WTC11 (cell line): ENCODE data around the gene AATK.

Source experiments
- CTCF ChIP-seq: fragments of 200-600 bp; IDR thresholded peaks from 2 replicates; pipeline ENCODE4 v1.8.0; 2022; ENCODE audit warnings: antibody characterized with exemption
- JUN ChIP-seq: sonication (generic); formaldehyde crosslinking; IDR thresholded peaks from 2 replicates; pipeline ENCODE4 v1.8.0; 2023; ENCODE audit warnings: mild to moderate bottlenecking, missing genetic modification reagents
- SMAD4 ChIP-seq: sonication (generic); formaldehyde crosslinking; IDR thresholded peaks from 2 replicates; pipeline ENCODE4 v1.8.0; 2022; ENCODE audit warnings: mild to moderate bottlenecking, missing genetic modification reagents
- STAT6 ChIP-seq: sonication (generic); formaldehyde crosslinking; conservative IDR thresholded peaks from 2 replicates; pipeline ENCODE4 v1.8.1; 2023; ENCODE audit warnings: mild to moderate bottlenecking, low read depth, missing genetic modification reagents, moderate library complexity
- ZNF281 ChIP-seq: sonication (generic); formaldehyde crosslinking; IDR thresholded peaks from 2 replicates; pipeline ENCODE4 v1.8.0; 2023; ENCODE audit warnings: mild to moderate bottlenecking, missing genetic modification reagents
- ZNF512 ChIP-seq: sonication (generic); formaldehyde crosslinking; IDR thresholded peaks from 2 replicates; pipeline ENCODE4 v1.8.1; 2022; ENCODE audit warnings: missing genetic modification reagents, borderline replicate concordance
- TF ChIP-seq, protein P1 (sequence below): sonication (generic); formaldehyde crosslinking; IDR thresholded peaks from 2 replicates; pipeline ENCODE4 v1.8.1; 2023; ENCODE audit warnings: mild to moderate bottlenecking, missing genetic modification reagents
- TF ChIP-seq, protein P2 (sequence below): sonication (generic); formaldehyde crosslinking; IDR thresholded peaks from 2 replicates; pipeline ENCODE4 v1.8.1; 2023; ENCODE audit warnings: mild to moderate bottlenecking, missing genetic modification reagents, moderate library complexity
- TF ChIP-seq, protein P3 (sequence below): sonication (generic); formaldehyde crosslinking; IDR thresholded peaks from 2 replicates; pipeline ENCODE4 v1.8.0; 2022; ENCODE audit warnings: mild to moderate bottlenecking, missing genetic modification reagents
- TF ChIP-seq, protein P4 (sequence below): sonication (generic); formaldehyde crosslinking; IDR thresholded peaks from 2 replicates; pipeline ENCODE4 v1.8.1; 2023; ENCODE audit warnings: mild to moderate bottlenecking, moderate library complexity, missing genetic modification reagents
- TF ChIP-seq, protein P5 (sequence below): sonication (generic); formaldehyde crosslinking; IDR thresholded peaks from 2 replicates; pipeline ENCODE4 v1.8.0; 2022; ENCODE audit warnings: mild to moderate bottlenecking, missing genetic modification reagents
- TF ChIP-seq, protein P6 (sequence below): sonication (generic); formaldehyde crosslinking; conservative IDR thresholded peaks from 2 replicates; pipeline ENCODE4 v1.8.1; 2022; ENCODE audit warnings: mild to moderate bottlenecking, missing genetic modification reagents

- TF ChIP-seq STAT6 (CRISPR knock-in tag) (no peak), JUN (no peak), CTCF (no peak), ZNF512 (CRISPR knock-in tag) (no peak), ZNF281 (CRISPR knock-in tag) (no peak), SMAD4 (CRISPR knock-in tag) (no peak)
- TF ChIP-seq, protein P1, sequence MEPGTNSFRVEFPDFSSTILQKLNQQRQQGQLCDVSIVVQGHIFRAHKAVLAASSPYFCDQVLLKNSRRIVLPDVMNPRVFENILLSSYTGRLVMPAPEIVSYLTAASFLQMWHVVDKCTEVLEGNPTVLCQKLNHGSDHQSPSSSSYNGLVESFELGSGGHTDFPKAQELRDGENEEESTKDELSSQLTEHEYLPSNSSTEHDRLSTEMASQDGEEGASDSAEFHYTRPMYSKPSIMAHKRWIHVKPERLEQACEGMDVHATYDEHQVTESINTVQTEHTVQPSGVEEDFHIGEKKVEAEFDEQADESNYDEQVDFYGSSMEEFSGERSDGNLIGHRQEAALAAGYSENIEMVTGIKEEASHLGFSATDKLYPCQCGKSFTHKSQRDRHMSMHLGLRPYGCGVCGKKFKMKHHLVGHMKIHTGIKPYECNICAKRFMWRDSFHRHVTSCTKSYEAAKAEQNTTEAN: no peak
- TF ChIP-seq, protein P2, sequence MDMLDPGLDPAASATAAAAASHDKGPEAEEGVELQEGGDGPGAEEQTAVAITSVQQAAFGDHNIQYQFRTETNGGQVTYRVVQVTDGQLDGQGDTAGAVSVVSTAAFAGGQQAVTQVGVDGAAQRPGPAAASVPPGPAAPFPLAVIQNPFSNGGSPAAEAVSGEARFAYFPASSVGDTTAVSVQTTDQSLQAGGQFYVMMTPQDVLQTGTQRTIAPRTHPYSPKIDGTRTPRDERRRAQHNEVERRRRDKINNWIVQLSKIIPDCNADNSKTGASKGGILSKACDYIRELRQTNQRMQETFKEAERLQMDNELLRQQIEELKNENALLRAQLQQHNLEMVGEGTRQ (CRISPR knock-in tag): no peak
- TF ChIP-seq, protein P3, sequence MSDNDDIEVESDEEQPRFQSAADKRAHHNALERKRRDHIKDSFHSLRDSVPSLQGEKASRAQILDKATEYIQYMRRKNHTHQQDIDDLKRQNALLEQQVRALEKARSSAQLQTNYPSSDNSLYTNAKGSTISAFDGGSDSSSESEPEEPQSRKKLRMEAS: no peak
- TF ChIP-seq, protein P4, sequence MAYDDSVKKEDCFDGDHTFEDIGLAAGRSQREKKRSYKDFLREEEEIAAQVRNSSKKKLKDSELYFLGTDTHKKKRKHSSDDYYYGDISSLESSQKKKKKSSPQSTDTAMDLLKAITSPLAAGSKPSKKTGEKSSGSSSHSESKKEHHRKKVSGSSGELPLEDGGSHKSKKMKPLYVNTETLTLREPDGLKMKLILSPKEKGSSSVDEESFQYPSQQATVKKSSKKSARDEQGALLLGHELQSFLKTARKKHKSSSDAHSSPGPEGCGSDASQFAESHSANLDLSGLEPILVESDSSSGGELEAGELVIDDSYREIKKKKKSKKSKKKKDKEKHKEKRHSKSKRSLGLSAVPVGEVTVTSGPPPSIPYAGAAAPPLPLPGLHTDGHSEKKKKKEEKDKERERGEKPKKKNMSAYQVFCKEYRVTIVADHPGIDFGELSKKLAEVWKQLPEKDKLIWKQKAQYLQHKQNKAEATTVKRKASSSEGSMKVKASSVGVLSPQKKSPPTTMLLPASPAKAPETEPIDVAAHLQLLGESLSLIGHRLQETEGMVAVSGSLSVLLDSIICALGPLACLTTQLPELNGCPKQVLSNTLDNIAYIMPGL: no peak
- TF ChIP-seq, protein P5, sequence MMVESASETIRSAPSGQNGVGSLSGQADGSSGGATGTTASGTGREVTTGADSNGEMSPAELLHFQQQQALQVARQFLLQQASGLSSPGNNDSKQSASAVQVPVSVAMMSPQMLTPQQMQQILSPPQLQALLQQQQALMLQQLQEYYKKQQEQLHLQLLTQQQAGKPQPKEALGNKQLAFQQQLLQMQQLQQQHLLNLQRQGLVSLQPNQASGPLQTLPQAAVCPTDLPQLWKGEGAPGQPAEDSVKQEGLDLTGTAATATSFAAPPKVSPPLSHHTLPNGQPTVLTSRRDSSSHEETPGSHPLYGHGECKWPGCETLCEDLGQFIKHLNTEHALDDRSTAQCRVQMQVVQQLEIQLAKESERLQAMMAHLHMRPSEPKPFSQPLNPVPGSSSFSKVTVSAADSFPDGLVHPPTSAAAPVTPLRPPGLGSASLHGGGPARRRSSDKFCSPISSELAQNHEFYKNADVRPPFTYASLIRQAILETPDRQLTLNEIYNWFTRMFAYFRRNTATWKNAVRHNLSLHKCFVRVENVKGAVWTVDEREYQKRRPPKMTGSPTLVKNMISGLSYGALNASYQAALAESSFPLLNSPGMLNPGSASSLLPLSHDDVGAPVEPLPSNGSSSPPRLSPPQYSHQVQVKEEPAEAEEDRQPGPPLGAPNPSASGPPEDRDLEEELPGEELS (CRISPR knock-in tag): no peak
- TF ChIP-seq, protein P6, sequence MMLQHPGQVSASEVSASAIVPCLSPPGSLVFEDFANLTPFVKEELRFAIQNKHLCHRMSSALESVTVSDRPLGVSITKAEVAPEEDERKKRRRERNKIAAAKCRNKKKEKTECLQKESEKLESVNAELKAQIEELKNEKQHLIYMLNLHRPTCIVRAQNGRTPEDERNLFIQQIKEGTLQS: no peak
Measured at GRCh38 chr17:81125573-81126081, 40.4 kb downstream of the AATK start.
